ENCODE results near the gene ERC1.

The ERC1 gene

GRCh38 chr12:1418144-1418543 is 427.1 kb downstream of the ERC1 start:
- no peak for DNase-seq

GRCh38 chr12:1419849-1420371 is 428.9 kb downstream of the ERC1 start:
- no peak for DNase-seq

DNA sequence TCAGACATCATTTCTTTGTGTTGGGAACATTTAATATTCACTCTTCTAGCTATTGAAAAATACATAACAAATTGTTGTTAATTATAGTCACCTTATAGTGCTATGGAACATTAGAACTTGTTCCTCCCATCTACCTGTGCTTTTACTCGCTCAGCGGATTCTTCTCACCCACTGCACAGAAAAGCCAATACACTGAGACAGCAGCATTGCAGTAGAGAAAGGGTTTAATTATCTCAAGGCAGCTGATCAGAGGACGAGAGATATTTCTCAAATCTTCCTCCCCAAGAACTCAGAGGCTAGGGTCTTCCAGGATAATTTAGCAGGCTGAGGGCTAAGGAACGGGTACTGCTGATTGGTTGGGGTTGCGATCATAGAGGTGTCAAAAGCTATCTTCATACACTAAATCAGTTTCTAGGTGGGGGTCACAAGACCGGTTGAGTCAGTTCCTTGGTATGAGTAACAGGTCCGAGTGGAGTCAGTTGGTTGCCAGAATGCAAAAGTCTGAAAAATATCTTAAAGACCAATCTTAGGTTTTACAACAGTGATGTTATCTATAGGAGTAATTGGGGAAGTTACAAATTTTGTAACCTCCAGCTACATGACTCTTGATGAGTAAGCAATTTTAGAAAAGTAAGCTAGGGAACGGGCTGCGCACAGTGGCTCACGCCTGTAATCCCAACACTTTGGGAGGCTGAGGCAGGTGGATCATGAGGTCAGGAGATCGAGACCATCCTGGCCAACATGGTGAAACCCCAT is 430.2 kb downstream of the ERC1 start:
- no peak for DNase-seq

GRCh38 chr12:1422604-1423315 is 431.7 kb downstream of the ERC1 start:
- peak in 2 of 5 experiments; percentile 3 to 78 for DNase-seq

GRCh38 chr12:1424674-1425395 is 433.8 kb downstream of the ERC1 start:
- DNase-seq: no peak

- peak in 1 of 5 experiments; percentile 24 for DNase-seq
Observed at GRCh38 chr12:1425396-1425729, 434.3 kb downstream of the ERC1 start.

GRCh38 chr12:1428671-1429070 is 437.6 kb downstream of the ERC1 start:
- no peak for DNase-seq

DNA sequence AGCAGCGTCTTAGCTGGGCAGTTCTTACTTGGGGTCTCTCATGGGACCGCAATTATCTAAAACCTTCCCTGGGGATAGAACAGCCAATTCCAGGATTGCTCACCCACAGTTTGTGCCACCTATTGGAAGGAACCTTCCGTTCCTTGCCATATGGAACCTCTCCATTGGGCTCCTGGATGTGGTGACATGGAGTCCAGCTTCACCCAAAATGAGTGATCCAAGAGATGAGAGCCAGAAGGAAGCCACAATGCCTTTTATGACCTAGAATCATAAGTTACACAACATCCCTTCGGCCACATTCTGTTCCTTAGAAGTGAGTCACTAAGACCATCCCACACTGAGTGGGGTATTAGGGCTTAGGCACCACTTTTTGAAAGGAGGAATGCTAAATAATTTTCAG is 439.0 kb downstream of the ERC1 start:
- no peak for DNase-seq

DNA sequence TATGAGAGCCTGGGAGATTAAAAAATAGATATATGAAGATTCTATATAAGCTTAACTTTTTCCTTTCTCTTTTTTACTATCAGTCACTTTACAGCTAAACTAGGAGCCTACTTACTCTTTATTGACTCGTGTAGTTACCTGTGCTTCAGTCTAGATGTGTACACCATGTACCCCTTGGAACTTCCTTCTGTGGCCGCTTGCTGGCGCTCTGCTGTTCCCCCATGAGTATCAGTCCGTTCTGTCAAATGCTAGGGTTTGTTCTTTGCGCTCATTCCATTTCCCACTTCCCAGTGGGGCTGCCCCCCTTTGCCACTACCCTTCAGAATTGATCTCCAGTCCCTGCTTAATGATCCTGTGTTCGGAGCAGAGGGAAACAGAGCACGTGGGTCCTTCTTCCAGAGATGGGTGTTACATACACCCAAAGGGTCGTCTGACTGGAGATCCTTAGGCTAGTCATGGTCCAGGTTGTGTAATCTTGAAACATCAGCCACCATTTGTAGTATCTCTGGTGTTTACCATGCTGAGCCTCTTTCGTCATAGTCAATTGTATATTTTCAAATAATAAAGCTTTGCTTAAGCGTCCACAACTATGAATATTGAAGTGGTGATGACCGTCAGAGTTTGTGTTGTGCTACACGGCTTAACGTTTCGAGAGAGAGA is 443.4 kb downstream of the ERC1 start:
- no peak for DNase-seq

- no peak for DNase-seq
Observed at GRCh38 chr12:1435044-1435443, 444.0 kb downstream of the ERC1 start.

DNA sequence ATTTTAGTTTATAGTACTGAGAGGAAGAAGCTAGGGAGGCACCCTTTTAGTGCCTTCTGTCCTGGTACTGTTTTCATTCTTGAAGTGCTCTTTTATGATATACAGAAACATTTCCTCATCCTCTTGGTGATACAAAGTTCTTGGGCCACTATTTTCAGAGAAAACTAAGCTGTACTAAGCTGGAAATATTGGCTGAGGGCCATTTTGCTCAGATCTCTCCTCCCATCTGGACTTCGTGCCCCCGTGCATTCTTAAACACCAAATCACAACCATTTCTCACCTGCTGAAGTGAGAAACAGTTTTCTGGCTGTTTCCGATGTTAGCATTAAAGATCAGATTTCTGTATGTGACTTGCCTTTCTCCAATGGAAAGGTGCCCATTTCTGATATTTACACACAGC is 444.4 kb downstream of the ERC1 start:
- no peak for DNase-seq

GRCh38 chr12:1436015-1436414 is 445.0 kb downstream of the ERC1 start:
- no peak for DNase-seq

DNA sequence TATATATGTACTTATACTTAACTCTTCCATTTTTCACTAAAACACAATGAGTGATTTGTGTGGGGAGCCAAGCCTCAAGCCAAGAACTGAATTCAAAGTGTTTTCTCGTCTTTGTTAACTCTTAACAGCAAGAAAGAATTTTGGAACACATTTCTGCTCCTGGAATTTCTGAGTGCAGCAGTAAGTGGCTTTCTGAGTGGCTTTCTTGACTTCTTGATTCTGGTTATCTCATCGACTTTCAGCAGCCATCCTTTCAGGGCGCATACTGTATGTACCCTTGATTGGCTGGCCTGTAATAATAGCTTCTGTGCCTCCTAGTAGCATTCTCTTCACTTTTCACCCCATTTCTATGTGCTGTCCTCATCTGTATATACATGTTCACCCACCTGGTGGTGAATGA is 446.0 kb downstream of the ERC1 start:
- no peak for DNase-seq

DNA sequence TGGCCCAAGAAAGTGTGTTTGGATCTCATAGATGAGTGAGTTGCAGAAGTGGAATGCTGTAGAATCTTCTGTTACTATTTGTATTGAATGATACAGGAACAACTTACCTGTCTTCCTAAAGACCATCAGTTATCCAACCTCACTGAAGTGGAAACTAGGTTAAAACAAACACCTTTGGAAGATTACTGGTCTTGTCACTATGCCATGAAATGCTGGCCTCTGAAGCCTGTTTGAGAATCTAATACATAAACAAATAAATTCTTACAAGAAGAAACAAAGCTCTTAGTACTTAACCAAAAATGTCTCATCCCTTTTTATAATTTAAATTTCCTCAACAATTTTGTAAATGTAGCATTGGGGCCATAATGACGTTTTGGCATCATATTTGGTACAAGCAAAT is 448.2 kb downstream of the ERC1 start:
- no peak for DNase-seq

DNA sequence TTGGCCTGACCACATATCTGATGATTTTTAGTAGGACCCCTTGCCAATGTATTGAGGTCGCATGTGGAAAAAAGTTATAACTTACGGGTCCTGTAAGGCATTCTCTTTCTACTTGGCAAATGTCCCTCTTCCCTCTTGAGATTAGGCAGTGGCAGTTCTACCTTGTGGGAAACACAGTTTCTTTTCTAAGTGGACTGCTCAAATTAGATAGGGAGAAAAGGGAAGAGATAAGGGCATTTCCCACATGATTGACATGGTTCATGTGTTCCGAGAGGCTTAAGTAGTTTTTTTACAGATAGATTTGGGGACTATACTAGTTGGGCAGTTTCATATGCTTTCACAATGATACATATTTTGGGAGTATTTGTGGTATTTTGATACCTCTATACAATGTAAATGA is 448.7 kb downstream of the ERC1 start:
- DNase-seq: no peak

DNA sequence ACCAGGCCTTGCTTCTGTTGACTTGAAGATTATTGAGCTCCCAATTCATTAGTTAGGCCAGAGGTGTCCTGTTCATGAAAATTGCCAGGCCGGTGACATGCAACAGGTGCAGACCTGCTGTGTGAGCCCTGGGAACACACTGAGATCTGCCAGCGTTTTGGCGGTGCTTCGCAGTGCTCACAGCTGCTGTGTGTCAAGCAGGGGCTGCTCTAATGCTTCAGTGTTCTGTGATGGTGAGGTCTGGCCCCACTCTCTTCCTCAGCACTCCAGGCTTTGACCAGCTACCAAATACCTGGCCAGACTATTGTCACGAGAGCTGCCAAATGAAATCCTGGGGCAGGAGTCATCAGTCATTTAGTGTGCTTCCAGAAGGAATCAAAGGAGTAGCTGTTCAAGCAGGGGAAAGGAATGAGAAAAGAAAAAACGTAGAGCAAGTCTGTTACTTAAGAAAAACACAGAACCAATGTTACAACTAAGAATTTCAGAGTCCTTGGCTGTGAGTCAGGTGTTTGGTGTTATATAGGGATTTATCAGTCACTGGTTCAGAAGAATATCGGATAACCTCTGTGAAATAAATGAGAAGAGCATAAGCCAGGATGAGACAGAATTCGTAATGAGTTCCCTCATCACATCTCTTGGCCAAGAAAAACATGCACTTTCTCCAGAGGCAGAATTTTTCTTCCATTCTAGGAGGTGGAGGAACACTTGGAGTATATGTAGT is 452.6 kb downstream of the ERC1 start:
- DNase-seq: no peak

GRCh38 chr12:1444142-1444516 is 453.1 kb downstream of the ERC1 start:
- no peak for DNase-seq

DNA sequence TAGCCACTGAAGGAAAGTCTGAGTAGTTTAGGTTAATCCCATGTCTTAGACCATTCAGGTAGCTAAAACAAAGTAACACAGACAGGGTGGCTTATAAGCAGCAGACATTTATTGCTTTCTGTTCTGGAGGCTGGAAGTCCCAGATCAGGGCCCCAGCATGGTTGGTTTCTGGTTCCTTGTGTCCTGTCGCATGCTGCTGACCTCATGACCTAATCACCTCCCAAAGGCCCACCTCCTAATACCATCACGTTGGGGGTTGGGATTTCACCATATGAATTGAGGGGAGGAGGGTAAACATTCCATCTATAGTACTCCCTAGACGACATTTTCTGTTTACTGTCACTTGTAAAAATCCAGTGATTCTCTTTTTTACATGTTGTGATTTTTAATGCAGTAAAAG is 454.8 kb downstream of the ERC1 start:
- DNase-seq: no peak

GRCh38 chr12:1448336-1448735 is 457.3 kb downstream of the ERC1 start:
- DNase-seq: no peak

- DNase-seq: no peak
Observed at GRCh38 chr12:1453810-1454209, 462.8 kb downstream of the ERC1 start.

- no peak for DNase-seq
Observed at GRCh38 chr12:1456885-1457284, 465.9 kb downstream of the ERC1 start.

GRCh38 chr12:1457901-1458300 is 466.9 kb downstream of the ERC1 start:
- no peak for DNase-seq
